GM18909 (cell line): ENCODE results near the gene DCDC2.
"Not testable (repeated sequence)": the region's sequence is repeated elsewhere in the genome, so short reads cannot be mapped to it uniquely, and the experiment has no call there.

Experiments
- ATAC-seq: cut with Tn5 transposase; IDR thresholded peaks from one replicate; pipeline ENCODE4 v1.9.1; 2021; ENCODE audit warnings: mild to moderate bottlenecking; ENCODE audit not compliant: unreplicated experiment, poor library complexity

The DCDC2 gene

GRCh38 chr6:24157886-24158285, 200.0 kb downstream of the DCDC2 start:
- no peak for ATAC-seq

- no peak for ATAC-seq
Measured at GRCh38 chr6:24154121-24154520, 203.7 kb downstream of the DCDC2 start.

- no peak for ATAC-seq
Measured at GRCh38 chr6:24152014-24152413, 205.8 kb downstream of the DCDC2 start.

- no peak for ATAC-seq
Measured at GRCh38 chr6:24149836-24150235, 208.0 kb downstream of the DCDC2 start.

GRCh38 chr6:24149296-24149695, 208.6 kb downstream of the DCDC2 start:
- no peak for ATAC-seq

- ATAC-seq: no peak
Measured at GRCh38 chr6:24148684-24149083, 209.2 kb downstream of the DCDC2 start.

GRCh38 chr6:24148154-24148570, 209.7 kb downstream of the DCDC2 start:
- no peak for ATAC-seq

GRCh38 chr6:24147511-24148153, 210.2 kb downstream of the DCDC2 start:
- no peak for ATAC-seq

- ATAC-seq: no peak
Measured at GRCh38 chr6:24146871-24147270, 211.0 kb downstream of the DCDC2 start.

GRCh38 chr6:24145690-24146131, 212.1 kb downstream of the DCDC2 start:
- ATAC-seq: no peak

GRCh38 chr6:24142733-24143132, 215.1 kb downstream of the DCDC2 start:
- ATAC-seq: not testable (repeated sequence)

- no peak for ATAC-seq
Measured at GRCh38 chr6:24140591-24140990, 217.3 kb downstream of the DCDC2 start.

GRCh38 chr6:24139639-24140038, 218.2 kb downstream of the DCDC2 start:
- ATAC-seq: no peak

- no peak for ATAC-seq
Measured at GRCh38 chr6:24139080-24139479, 218.8 kb downstream of the DCDC2 start.

GRCh38 chr6:24131751-24132150, 226.1 kb downstream of the DCDC2 start:
- ATAC-seq: no peak

- ATAC-seq: no peak
Measured at GRCh38 chr6:24127316-24127715, 230.5 kb downstream of the DCDC2 start.

- ATAC-seq: peak; percentile 50
Measured at GRCh38 chr6:24126586-24127192, 231.2 kb downstream of the DCDC2 start.

GRCh38 chr6:24125980-24126379, 231.9 kb downstream of the DCDC2 start, which contains the start of gene NRSN1:
Gene NRSN1, plus strand, starts transcription at chr6:24126215. Its CDS starts 8,113 bp downstream, at chr6:24134328.
- no peak for ATAC-seq

GRCh38 chr6:24122139-24122538, 235.7 kb downstream of the DCDC2 start:
- no peak for ATAC-seq
